Germinal center (tissue), 1 donor: ENCODE measurements around the gene SURF6.
"Not testable (repeated sequence)": the region's sequence is repeated elsewhere in the genome, so short reads cannot be mapped to it uniquely, and the experiment has no call there.

Source experiments
- DNase-seq: peaks from one replicate; pipeline ENCODE4 v3.0.0; 2012; ENCODE audit warnings: mixed read lengths, low spot score

SURF6 gene

DNA sequence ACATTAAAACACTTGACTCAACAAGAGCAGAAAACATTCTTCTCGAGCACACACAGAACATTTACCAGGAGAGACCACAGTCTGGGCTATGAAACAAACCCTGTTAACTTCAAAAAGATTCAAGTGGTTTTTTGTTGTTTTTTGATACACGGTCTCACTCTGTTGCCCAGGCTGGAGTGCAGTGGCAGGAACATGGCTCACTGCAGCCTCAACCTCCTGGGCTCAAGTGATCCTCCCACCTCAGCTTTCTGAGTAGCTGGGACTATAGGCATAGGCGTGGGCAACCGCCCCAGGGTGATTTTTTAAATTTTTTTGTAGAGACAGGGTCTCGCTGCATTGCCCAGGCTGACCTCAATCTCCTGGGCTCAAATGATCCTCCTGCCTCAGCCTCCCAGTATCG is 9.0 kb downstream of the SURF6 start:
- DNase-seq = not testable (repeated sequence)

DNA sequence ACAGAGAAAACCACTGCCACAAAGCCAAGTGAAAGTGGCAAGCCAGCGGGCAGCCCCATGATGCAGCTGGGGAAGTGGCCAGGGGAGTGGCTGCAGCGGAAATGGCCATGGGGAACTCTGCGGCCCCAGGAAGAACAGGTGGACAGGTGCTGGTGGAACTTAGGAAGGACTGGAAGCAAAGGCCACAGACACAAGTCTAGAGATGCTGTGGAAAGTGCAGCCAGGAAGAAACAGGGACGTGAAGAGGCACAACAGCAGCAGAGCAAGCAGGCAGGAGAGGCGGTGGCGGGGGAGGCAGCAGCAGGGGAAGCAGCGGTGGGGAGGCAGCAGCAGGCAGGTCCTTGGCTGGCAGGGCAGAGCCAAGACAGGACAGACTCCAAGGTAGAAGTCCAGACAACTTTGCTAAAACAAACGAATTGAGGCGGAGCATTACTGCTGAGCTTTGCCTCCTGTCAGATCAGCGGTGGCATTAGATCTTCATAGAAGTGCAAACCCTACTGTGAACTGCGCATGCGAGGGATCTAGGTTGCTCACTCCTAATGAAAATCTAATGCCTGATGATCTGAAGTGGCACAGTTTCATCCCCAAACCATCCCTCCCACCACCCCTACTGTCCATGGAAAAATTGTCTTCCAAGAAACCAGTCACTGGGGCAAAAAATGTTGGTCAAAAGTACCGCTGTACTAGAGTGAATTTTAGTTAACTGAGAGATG is 11.8 kb downstream of the SURF6 start:
- no peak for DNase-seq

DNA sequence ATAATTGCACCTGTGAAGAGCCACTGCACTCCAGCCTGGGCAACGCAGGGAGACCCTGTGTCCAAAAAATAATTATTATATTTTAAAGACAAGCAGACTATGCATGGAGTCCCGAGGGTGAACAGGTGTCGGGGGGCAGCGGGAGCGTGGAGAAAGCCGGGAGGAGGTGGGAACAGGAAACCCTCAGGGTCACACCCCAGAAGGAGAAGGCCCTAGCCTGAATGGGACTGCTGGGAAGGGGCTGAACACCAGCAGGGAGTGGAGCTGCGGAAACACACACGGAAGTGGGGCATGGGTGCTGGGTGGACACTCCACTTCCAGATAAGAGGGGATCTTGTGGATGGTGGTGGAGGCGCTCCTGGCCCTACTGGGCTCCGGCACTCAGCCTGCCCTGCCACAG is 12.8 kb downstream of the SURF6 start:
- no peak for DNase-seq

DNA sequence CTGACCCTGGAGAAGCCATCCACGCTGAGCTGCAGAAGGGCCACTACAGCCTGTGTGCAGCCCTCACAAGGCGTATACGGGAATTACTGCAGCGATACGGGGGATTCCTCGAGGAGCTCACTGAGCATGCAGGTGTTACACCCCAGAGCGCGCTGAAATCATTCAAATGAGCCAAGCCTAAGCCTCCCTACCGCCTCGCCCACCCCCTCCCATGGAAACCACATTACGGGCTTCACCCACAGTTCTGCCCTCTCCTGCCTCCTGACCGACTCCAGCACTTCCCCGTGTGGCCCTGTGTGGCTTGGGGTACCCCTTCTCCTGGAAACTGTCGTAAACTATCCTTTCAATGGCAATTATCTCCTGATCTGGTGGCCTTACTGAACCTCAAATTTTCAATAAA is 13.3 kb downstream of the SURF6 start:
- no peak for DNase-seq

DNA sequence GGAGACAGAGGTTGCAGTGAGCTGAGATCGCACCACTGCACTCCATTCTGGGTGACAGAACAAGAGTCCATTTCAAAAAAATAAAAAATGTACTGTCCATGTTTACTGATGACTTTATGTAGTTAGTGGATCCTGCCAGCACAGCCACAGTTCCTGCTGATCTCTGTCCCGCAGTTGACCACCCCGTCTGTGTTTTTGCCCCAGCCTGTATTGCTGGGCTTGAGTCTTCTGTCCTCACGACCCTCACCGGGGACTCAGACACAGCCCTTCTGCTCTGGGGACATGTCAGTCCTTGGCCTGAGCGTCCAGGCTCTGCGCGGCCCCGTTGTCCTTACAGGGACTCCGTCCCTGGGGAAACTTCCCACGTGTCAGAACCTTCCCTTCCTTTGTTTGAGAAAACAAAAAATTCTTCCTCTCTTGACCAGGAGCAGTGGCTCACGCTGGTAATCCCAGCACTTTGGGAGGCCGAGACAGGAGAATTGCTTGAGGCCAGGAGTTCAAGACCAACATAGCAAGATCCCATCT is 14.5 kb downstream of the SURF6 start:
- no peak for DNase-seq

DNA sequence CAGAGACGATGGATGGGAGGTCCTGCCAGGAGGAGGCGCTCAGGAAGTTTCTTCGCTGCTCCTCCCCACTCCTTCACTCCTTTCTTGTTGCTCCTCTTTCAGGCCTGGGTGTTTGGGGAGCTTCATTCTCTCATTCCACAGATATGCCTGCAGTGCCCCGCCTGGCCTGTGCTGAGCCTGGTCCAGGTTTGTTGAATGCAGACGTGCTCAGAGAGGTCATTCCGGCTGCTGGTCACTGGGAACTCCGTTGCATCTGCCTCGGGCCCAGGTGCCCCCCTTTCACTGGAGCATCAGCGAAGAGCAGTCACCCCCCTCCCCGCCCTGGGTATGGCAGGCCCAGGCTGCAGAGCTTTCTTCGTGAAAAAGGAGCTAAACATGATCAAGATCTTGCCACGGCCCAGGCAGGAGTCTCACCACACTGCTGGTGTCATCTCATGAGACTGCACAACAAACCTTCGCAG is 15.5 kb downstream of the SURF6 start:
- DNase-seq = no peak

DNA sequence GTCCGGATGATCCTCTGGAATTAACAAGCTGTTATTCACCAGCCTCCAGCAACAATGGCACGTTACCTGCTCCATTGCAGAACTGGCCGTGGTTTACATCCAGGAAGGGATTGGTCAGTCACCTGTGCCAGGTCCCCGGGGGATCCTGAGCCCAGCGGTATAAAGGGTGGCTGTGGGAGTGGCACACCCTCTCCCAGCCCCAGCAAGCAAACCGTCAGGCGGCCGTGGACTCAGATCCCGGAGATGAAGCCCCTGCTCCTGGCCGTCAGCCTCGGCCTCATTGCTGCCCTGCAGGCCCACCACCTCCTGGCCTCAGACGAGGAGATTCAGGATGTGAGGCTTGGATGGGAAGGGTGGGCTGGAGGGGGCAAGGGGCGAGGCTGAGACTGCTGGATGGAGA is 18.4 kb downstream of the SURF6 start:
- not testable (repeated sequence) for DNase-seq

DNA sequence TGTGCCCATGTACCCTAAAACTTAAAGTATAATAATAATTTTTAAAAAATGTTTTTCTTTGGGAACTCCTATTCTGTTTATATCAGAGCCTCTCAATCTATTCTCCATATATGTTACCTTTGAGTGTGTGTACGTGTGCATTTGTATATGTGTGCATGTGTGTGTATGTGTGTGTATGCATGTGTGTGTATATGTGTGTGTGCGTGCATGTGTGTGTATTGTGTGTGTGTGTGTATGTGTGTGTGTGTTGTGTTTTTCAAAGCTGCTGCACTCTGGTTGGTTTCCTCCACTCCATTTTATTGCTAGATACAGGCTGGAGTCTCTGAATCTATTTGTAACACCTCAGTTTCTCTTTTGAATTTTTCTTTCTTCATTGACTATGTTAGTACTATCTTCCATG is 20.0 kb downstream of the SURF6 start:
- no peak for DNase-seq

DNA sequence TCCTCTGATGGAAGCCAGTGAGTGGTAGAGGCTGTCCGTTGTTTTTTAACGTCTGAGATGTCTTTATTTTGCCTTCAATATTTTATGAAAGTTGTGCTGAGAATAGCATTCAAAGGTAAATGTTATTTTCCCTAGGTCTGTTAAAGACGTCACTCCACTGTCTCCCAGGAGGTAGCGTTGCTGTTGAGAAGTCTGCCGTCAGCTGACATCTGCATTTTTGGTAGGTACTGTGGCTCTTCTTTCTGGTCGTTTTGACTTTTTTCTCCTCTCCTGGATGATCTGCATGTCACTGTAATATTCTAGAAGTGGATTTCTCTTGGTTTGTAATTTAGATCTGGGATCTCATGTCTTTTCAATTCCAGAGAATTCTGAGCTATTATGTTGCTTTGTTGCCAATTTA is 26.4 kb downstream of the SURF6 start:
- DNase-seq = no peak

DNA sequence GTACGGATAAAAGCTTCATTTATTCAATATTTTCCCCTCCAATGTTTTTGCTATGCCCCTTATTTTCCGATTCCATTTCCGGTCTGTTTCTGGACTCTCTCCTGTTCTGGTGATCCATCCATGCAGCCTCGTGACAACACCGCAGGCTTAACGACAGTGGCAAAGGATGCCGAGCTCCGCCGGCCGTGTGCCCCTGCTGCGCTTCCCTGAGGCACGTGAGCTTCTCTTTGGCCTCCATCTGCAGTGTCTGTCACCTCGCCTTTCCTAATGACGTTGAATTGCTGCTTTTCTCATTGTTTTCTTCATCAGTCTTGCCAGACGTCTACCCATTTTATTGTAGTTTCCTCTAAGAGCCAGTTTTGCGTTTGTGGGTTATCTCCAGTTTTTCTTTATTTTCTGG is 28.7 kb downstream of the SURF6 start:
- DNase-seq = no peak

DNA sequence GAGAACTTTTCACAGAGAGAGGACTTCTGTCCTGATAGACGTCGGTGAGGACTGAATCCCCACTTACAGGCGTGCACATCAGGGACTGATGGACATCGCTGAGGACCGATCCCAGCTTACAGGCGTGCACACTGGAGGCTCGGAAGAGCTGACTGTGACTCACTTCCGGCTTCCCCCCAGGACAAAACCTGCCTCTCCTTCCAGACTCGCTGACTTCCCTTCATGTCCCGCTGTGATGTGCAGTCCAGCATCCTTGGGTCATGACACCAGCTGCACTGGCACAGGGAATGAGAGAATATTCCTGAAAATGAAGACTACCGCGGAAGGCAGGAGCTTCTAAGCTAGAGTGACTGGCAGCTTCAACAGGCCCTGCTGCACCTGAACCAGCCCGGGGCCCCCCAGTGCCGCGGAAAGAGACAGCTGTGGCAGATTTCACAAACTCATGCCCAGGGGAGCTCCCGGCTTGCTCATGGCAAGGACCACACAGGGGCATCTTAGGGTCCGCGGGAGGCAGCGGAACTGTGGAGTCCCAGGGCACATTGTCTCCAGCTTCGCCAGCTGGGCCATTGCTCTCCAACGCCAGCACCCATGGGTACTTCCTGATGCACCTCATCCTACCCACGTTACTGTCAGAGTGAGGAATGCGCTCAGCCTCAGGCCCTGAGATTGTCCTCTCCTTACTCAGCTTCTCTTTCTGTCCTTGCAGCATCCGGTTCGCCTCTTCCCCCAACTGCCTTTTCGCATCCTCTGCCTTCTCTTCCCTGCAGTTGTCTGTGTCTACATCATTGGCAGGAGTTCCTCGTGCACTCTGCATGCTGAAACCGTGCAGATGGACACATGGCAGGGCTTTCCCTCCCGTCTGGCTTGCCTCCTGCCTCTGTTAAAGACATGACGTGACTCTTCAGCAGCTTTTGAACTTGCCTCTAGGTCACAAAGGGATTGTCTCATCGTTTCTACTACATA is 29.5 kb downstream of the SURF6 start:
- DNase-seq = no peak

DNA sequence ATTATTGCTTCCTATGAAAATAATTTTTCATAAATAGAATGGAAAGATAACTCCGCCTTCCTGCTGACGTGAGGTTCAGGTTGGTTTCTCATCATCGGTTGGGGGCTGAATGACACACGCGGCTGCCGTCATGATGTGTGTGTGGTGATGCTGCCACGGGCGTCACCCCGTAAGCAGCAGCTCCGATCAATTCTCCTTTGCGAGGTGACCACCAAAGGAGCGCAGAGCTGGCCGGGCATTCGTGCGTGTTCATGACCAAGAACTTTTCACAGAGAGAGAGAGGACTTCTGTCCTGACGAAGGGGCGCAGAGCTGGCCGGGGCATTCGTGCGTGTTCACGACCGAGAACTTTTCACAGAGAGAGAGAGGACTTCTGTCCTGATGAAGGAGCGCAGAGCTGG is 30.3 kb downstream of the SURF6 start:
- DNase-seq = no peak

DNA sequence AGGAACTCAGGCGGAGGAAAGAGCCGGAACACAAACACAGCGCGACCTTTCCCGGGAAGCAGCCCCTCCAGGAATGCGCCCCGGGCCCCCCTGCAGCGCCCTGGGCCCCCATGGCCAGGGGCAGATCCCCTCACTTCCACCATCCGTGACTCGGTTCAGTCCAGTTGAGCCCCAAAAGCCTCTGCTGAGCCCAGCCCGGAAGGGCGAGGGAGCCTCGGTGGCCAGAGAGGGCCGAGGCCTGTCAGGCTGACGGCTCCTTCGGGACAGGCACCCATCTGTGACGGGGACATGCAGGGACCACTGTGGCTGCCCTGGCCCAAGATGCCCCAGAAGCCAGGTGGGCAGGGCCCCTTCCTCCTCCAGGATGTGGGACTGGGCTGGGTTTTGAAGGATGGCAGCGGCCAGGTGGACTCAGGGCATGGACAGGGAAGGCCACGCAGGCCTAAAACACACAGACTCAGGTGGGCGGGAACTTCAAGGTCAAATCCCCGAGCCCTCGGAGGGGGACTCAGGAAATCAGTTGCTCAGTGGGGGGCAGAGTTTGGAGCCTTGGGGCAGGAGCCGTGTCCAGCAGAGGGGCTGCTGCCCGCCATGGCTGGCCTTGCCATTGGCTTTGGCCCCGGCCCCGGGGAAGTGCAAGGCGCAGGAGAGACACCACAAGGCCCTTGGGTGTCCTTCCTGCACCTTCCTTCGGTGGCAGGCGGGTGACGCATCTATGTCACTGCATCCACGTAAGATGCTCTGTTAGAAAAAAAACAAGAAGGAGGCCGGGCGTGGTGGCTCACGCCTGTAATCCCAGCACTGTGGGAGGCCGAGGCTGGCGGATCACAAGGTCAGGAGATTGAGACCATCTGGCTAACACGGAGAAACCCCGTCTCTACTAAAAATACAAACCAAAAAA is 31.3 kb downstream of the SURF6 start:
- DNase-seq = no peak

DNA sequence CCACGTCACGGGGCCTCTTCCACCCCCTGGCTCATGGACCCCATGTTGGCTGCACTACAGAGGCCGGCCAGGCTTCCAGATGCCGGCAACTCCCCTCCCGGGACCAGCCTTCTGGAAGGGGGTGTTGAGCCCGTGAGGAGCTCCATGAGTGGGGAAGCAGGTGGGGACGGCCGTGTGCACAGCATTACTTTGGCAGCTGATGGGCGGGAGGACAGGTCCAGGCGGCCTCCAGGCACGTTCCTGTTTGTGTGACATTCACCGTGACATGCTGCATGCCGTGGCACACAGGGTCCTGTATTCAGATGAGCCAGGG is 31.9 kb downstream of the SURF6 start:
- no peak for DNase-seq

DNA sequence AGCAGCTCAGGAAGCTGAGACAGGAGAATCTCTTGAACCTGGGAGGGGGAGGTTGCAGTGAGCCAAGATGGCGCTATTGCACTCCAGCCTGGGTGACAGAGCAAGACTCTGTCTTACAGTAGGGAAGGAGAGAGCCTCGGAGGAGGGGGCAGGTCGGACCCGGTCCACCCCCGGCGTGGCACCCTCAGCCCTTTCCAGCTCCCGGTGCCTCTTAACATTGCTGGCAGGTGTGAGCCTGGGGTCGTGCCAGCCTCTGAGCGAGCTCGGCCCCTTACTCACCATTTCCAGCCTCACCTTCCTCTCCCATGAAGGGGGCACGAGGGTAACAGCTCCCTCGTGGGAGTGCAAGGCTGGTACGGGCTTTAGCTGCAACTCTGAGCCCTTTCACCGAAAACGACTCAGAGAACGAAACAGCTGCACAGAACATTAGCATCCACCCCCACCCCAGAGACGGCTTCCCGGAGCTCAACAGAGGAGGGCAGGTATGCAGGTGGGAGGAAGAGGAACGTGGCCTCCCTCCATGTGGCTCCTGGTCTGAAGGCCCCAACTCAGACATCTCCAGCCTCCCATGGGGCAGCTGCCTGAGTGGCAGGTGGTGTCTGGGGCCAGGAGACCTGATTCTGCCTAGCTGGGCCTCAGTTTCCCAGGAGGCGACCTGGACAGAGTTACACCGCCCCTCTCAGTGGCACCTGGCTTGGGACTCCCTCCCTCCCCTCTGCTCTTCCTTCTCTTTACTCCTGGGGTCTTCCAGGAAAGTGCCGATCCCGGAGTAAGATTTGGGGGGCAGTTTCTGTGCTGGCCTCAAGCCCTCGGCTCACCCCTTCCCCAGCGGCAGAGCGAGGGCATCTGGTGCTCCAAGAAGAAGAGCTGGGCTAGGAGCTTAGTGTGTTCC is 32.5 kb downstream of the SURF6 start:
- DNase-seq = no peak

DNA sequence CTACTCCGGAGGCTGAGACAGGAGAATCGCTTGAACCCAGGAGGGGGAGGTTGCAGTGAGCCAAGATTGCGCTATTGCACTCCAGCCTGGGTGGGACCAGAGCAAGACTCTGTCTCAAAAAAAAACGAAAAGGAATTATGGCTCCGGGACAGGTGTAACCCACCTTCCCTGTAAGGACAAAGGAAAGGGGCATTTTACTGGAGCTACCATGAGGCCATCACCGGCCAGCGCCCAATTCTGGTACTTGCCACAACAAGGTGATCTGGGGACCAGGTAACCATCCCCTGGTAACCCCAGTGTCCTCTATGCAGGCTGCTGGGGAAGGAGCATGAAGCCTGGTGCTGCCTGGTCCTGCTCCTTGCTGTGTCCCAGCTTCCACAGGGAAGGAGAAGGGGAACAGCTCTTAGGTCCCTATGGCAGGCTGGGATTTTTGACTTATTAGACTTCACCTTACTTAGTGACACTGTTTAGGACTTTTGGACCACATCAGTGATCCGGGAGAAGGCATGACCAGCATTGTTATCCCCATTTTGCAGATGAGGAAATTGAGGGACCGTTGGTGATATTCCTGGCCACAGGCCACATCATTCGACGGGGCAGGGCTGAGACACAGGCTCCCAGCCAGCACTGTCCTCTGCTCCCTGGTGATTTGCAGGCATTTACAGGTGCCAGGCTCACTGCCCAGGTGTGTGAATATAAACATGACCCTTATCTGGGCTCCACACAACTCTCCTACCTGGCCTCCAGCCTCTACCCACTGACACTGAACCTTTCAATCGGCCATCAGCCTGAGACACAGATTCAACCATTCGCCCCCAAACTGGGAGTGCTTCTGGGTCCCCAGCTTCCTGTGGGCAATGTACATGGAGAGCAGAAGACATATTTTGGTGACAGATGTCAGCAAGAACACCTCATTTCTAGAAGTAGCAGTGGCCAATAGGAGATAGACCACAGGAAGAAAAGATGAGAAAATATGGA is 34.4 kb downstream of the SURF6 start:
- DNase-seq = no peak

DNA sequence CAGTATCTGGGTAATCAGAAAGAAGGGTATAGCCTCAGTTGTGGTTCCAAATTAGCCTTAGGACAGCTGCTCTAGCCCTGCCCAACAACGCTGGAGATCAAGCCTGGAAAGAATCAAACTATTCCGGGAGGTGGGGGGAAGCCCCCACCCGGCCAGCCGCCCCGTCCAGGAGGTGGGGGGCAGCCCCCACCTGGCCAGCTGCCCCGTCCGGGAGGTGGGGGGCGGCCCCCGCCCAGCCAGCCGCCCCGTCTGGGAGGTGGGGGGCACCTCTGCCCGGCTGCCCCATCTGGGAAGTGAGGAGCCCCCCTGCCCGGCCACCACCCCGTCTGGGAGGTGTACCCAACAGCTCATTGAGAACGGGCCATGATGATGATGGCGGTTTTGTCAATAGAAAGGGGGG is 36.0 kb downstream of the SURF6 start:
- not testable (repeated sequence) for DNase-seq

DNA sequence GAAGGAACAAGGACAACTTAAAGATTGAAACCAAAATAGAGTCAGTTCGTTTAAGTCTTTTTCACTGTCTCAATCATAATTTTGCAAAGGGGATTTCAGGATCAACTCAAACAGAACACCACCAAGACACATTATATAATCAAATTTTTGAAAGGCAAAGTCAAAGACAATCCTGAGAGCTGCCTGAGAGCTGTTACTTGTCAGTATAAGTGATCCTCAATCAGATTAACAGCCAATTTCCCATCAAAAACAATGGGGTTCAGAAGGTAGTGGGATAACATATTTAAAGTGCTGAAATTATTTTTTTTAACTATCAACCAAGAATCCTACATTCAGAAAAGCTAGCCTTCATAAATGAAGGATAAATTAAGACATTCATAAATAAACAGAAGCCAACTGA is 41.7 kb downstream of the SURF6 start:
- no peak for DNase-seq

DNA sequence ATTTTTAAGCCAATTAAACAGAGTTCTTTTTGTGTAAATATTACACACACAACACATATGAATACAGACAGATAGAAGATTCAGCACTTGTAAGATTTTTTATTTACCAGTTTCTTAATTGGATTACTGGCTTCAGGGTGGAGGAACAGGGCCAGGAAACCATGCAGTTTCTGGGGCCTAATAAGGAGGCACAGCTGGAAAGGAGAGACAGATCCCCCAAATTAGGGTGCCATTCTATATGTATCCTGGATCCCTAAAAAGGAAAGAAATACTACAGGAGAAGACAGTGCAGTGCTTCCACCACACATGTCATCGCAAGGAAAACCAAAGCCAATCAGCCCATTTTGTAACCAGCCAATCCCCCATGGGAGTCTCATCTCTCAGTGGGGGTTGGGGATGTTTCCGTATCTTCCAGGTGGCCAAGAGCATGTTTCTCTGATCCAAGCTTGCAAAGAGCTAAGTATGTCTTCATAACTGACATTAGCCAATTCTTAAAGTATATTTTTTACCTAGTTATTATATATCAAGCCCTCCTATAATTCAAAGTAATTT is 45.2 kb downstream of the SURF6 start:
- DNase-seq = no peak

DNA sequence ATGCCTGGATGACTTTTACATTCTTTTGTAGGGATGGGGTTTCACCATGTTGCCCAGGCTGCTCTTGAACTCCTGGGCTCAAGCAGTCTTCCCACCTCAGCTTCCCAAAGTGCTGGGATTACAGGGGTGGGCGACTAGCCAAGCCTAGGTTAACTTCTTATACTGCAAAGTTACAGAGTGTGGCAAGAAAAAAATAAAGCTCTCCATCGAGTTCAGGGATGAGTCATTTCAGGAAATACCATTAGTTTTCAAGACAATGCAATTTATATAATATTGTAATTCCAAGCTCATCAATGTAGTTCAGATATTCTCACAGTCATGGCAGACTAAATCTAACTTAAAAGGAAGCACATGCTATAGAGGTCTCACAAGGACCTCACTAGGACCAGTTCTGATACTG is 49.5 kb downstream of the SURF6 start:
- no peak for DNase-seq
